Measurements from ENCODE around the gene NOXA1. TPM values are rescaled to one million over a fixed set of nuclear protein-coding genes. Genes with fewer than 3 reads are reported as not detected.
A peak's percentile ranks its signal among the peaks of the same experiment; 100 is the strongest.

The NOXA1 gene
- total RNA-seq, 1 experiment from 2014 or later: 8.2 TPM

DNA sequence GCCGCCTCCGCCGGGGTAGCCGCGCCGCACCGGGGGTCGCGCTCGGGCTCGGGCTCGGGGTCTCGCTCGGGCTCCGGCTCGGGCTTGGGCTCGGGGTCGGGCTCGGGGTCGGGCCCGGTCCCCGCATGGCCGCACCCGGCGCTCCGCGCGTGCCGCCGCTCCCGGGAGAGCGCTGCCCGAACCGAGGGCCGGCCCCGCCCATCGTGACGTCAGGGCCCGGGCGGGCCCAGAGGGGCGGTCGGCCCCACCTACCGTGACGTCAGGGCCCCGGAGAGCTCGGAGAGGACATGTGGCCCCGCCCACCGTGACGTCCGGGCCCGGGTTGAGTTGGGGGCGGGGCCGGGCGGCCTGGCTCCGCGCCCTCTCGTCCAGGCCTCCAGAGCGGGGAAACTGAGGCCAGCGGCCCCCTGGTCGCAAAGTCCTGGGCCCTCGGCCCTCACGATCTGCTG, 36.0 kb downstream of the NOXA1 start, which contains the start of gene NSMF:
Gene NSMF, minus strand, starts transcription at position 183 of the 449 bp plus-strand sequence. CDS start 232 bp downstream, outside the sequence.
- TF ChIP-seq, protein P1, sequence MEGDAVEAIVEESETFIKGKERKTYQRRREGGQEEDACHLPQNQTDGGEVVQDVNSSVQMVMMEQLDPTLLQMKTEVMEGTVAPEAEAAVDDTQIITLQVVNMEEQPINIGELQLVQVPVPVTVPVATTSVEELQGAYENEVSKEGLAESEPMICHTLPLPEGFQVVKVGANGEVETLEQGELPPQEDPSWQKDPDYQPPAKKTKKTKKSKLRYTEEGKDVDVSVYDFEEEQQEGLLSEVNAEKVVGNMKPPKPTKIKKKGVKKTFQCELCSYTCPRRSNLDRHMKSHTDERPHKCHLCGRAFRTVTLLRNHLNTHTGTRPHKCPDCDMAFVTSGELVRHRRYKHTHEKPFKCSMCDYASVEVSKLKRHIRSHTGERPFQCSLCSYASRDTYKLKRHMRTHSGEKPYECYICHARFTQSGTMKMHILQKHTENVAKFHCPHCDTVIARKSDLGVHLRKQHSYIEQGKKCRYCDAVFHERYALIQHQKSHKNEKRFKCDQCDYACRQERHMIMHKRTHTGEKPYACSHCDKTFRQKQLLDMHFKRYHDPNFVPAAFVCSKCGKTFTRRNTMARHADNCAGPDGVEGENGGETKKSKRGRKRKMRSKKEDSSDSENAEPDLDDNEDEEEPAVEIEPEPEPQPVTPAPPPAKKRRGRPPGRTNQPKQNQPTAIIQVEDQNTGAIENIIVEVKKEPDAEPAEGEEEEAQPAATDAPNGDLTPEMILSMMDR (IDR thresholded peaks at IDR 0.05; ENCODE audit: unreplicated experiment): no peak
- BruUV-seq (replicated peaks): no TSS peak
- POLR2A ChIA-PET: interaction anchor here (0.7 to 1.6 kb wide), 12 partner anchors 10 to 238 kb away, joined by 3 to 10 read pairs (median 4); partner anchors contain the start of genes ENTPD8, TOR4A and TUBB4B
- H3K27ac Mint-ChIP-seq (ENCODE audit: low read depth, unreplicated experiment): peak within 1 kb of the TSS; percentile 12
- H3K4me3 Mint-ChIP-seq (ENCODE audit: unreplicated experiment): peak within 1 kb of the TSS; percentile 48
- DNase-seq (ENCODE audit: unreplicated experiment): peak; percentile 90
- H3K27me3 Mint-ChIP-seq (ENCODE audit: insufficient read depth, unreplicated experiment): no peaks in the 10 kb centered on the region
- H3K36me3 Mint-ChIP-seq (ENCODE audit: insufficient read depth, unreplicated experiment): peaks cover 6% of the 10 kb centered on the region
- CTCF ChIA-PET: interaction anchor here (0.6 kb wide), 1 partner anchor 13 kb away, joined by 3 read pairs; no protein-coding TSS in a partner anchor
- no peaks in the 10 kb centered on the region for H3K9me3 Mint-ChIP-seq (ENCODE audit: unreplicated experiment)
- H3K4me1 Mint-ChIP-seq (ENCODE audit: insufficient read depth, unreplicated experiment): peaks cover 9% of the 10 kb centered on the region
- intact Hi-C loops (cut with micrococcal nuclease): no loop called here

GRCh38 chr9:137459601-137460362, 36.6 kb downstream of the NOXA1 start:
- Mint-ChIP-seq H3K4me3 (ENCODE audit: unreplicated experiment) (peak overlapping the region; percentile 48), H3K27me3 (ENCODE audit: insufficient read depth, unreplicated experiment) (no peaks in the 10 kb centered on the region), H3K9me3 (ENCODE audit: unreplicated experiment) (no peaks in the 10 kb centered on the region), H3K36me3 (ENCODE audit: insufficient read depth, unreplicated experiment) (no peaks in the 10 kb centered on the region), H3K4me1 (ENCODE audit: insufficient read depth, unreplicated experiment) (peaks cover 9% of the 10 kb centered on the region), H3K27ac (ENCODE audit: low read depth, unreplicated experiment) (no peak overlapping the region)
- no TSS peak for BruUV-seq (replicated peaks)
- POLR2A ChIA-PET: interaction anchor here (0.7 to 1.6 kb wide), 12 partner anchors 10 to 239 kb away, joined by 3 to 10 read pairs (median 4); partner anchors contain the start of genes ENTPD8, TOR4A and TUBB4B
- CTCF ChIA-PET: interaction anchor here (0.6 kb wide), 1 partner anchor 13 kb away, joined by 3 read pairs; no protein-coding TSS in a partner anchor
- TF ChIP-seq, protein P1 (IDR thresholded peaks at IDR 0.05; ENCODE audit: unreplicated experiment): no peak
- no peak for DNase-seq (ENCODE audit: unreplicated experiment)
- intact Hi-C loops (cut with micrococcal nuclease): no loop called here

DNA sequence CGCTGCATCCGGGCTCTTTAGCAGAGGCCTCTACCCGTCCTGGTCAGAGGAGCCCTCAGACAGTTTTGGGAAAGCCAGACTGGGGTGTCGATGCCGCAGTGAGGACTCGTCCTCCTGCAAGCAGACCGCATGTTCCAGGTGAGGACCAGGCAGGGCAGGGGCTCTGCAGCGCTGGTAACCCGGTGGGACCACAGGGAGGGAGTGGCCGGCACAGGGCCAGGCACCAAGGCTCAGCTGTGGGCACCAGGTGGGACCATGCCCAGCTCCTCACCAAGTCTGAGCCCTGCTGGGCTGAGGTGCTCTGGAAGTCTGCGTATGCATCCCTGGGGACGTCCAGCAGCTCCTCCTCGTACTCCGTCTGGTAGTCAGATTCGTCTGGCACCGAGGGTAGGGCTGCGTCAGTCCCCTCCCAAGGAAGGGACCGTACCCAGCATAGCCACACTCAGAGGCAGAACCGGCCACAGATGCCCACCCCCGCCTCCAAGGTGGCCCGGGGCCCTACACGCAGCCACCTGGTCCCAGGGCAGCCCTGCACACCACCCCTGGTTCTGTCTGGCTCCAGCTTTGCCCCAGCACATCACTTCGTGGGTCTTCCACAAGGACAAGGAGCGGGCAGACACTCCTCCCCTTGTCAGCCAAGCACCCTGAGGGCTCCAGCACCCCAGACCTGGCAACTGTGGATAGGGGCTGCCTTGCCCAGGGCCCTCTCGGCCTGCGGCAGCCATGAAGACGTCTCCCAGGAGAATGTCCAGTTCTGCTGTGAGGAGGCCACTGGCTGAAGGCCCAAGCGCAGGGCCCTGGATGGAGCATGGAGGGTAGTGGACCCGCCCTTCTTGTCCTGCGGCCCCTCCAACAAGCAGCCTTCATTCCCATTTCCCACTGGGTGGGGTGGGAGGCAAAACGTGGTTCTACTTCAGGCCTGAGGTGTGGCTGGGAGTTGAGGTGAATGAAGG, 37.4 kb downstream of the NOXA1 start:
- Mint-ChIP-seq H3K36me3 (ENCODE audit: insufficient read depth, unreplicated experiment) (no peaks in the 10 kb centered on the region), H3K27me3 (ENCODE audit: insufficient read depth, unreplicated experiment) (peaks cover 2% of the 10 kb centered on the region), H3K27ac (ENCODE audit: low read depth, unreplicated experiment) (no peak overlapping the region), H3K9me3 (ENCODE audit: unreplicated experiment) (no peaks in the 10 kb centered on the region), H3K4me3 (ENCODE audit: unreplicated experiment) (no peak overlapping the region), H3K4me1 (ENCODE audit: insufficient read depth, unreplicated experiment) (peaks cover 8% of the 10 kb centered on the region)
- ChIA-PET POLR2A (interaction anchor here (1.6 kb wide), 1 partner anchor 19 kb away, joined by 8 read pairs; the partner anchor contains the start of gene ENTPD8), CTCF (no interaction called here)
- BruUV-seq (replicated peaks): no TSS peak
- DNase-seq (ENCODE audit: unreplicated experiment): no peak
- TF ChIP-seq, protein P1 (IDR thresholded peaks at IDR 0.05; ENCODE audit: unreplicated experiment): no peak
- intact Hi-C loops (cut with micrococcal nuclease): no loop called here

DNA sequence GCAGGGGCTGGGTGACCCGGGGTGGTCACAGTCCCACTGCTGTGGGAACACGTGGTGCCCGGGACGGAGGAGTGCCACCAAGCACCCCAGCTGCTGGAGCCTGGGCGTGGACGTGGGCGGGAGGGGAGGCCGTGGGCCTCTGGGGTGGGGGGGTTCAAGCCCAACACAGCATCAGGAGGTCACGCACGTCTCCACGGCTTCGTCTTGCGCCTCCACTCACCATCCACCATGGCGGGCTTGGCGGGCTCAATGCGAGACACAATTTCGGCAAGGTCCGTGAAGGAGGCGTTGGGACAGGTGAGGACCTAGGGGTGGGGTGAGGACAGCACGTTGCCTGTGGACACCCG, 38.1 kb downstream of the NOXA1 start:
- intact Hi-C loops (cut with micrococcal nuclease): no loop called here
- Mint-ChIP-seq H3K36me3 (ENCODE audit: insufficient read depth, unreplicated experiment) (no peaks in the 10 kb centered on the region), H3K9me3 (ENCODE audit: unreplicated experiment) (no peaks in the 10 kb centered on the region), H3K27me3 (ENCODE audit: insufficient read depth, unreplicated experiment) (peaks cover 9% of the 10 kb centered on the region), H3K4me3 (ENCODE audit: unreplicated experiment) (no peak overlapping the region), H3K4me1 (ENCODE audit: insufficient read depth, unreplicated experiment) (peaks cover 2% of the 10 kb centered on the region), H3K27ac (ENCODE audit: low read depth, unreplicated experiment) (no peak overlapping the region)
- no peak for DNase-seq (ENCODE audit: unreplicated experiment)
- ChIA-PET POLR2A (no interaction called here), CTCF (no interaction called here)
- TF ChIP-seq, protein P1 (IDR thresholded peaks at IDR 0.05; ENCODE audit: unreplicated experiment): no peak
- no TSS peak for BruUV-seq (replicated peaks)

Data from MCF 10A (cell line).